Measurements from ENCODE around the gene APOA4.

Gene APOA4

GRCh38 chr11:116793772-116794097 lies 29.4 kb downstream of the APOA4 start:
- DNase-seq, result no peak
- Histone ChIP-seq H4K20me1 (ENCODE audit: insufficient read depth, low read length) (no peaks in the 10 kb centered on the region), H3K4me3 (ENCODE audit: low read depth in 1 of 2, low read length in 2 of 2) (no peak overlapping the region), H3K27me3 (ENCODE audit: insufficient read depth, low read length, poor library complexity) (no peaks in the 10 kb centered on the region), H3K79me2 (ENCODE audit: insufficient read depth, low read length) (no peaks in the 10 kb centered on the region), H3K36me3 (ENCODE audit: insufficient read depth, low read length) (no peaks in the 10 kb centered on the region), H3K9ac (ENCODE audit: low read depth, low read length) (no peak overlapping the region), H2AFZ (ENCODE audit: low read depth, low read length) (peak overlapping the region; percentile 49; the same call in 1 of the 2 replicates), H3K4me1 (ENCODE audit: insufficient read depth, low read length) (peaks cover 4% of the 10 kb centered on the region), H3K9me3 (ENCODE audit: insufficient read depth, low read length, severe bottlenecking) (no peaks in the 10 kb centered on the region), H3K4me2 (ENCODE audit: insufficient read depth, low read length) (no peak overlapping the region), H3K27ac (ENCODE audit: low read length) (no peak overlapping the region)
- TF ChIP-seq CTCF (IDR thresholded peaks at IDR 0.05; ENCODE audit: borderline replicate concordance, extremely low read depth, low read length, poor library complexity, severe bottlenecking), result no peak
- ATAC-seq (ENCODE audit: insufficient read depth, low read depth), result no peak

GRCh38 chr11:116792869-116793771 lies 30.0 kb downstream of the APOA4 start:
- H3K9ac ChIP-seq (ENCODE audit: low read depth, low read length), result no peak overlapping the region
- H3K4me2 ChIP-seq (ENCODE audit: insufficient read depth, low read length), result no peak overlapping the region
- no peaks in the 10 kb centered on the region for H3K9me3 ChIP-seq (ENCODE audit: insufficient read depth, low read length, severe bottlenecking)
- DNase-seq (no peak), ATAC-seq (ENCODE audit: insufficient read depth, low read depth) (no peak)
- TF ChIP-seq CTCF (IDR thresholded peaks at IDR 0.05; ENCODE audit: borderline replicate concordance, extremely low read depth, low read length, poor library complexity, severe bottlenecking) (no peak), EZH2 (IDR thresholded peaks at IDR 0.05; ENCODE audit: borderline replicate concordance, low read depth, low read length, severe bottlenecking) (no peak)
- peaks cover 10% of the 10 kb centered on the region for H3K4me1 ChIP-seq (ENCODE audit: insufficient read depth, low read length)
- peak overlapping the region; percentile 49; the same call in 1 of the 2 replicates for H2AFZ ChIP-seq (ENCODE audit: low read depth, low read length)
- no peaks in the 10 kb centered on the region for H3K36me3 ChIP-seq (ENCODE audit: insufficient read depth, low read length)
- no peak overlapping the region for H3K27ac ChIP-seq (ENCODE audit: low read length)
- no peaks in the 10 kb centered on the region for H4K20me1 ChIP-seq (ENCODE audit: insufficient read depth, low read length)
- H3K79me2 ChIP-seq (ENCODE audit: insufficient read depth, low read length), result no peaks in the 10 kb centered on the region; the same call in 1 of the 2 replicates
- H3K27me3 ChIP-seq (ENCODE audit: insufficient read depth, low read length, poor library complexity), result no peaks in the 10 kb centered on the region
- H3K4me3 ChIP-seq (ENCODE audit: low read depth in 1 of 2, low read length in 2 of 2), result no peak overlapping the region

- DNase-seq (no peak), ATAC-seq (ENCODE audit: insufficient read depth, low read depth) (no peak)
- H3K4me1 ChIP-seq (ENCODE audit: insufficient read depth, low read length), result peaks cover 13% of the 10 kb centered on the region
- H4K20me1 ChIP-seq (ENCODE audit: insufficient read depth, low read length), result no peaks in the 10 kb centered on the region
- TF ChIP-seq CTCF (IDR thresholded peaks at IDR 0.05; ENCODE audit: borderline replicate concordance, extremely low read depth, low read length, poor library complexity, severe bottlenecking), result no peak
- TF ChIP-seq EZH2 (IDR thresholded peaks at IDR 0.05; ENCODE audit: borderline replicate concordance, low read depth, low read length, severe bottlenecking), result no peak
- peaks cover 5% of the 10 kb centered on the region for H3K79me2 ChIP-seq (ENCODE audit: insufficient read depth, low read length)
- H3K27ac ChIP-seq (ENCODE audit: low read length), result no peak overlapping the region
- H3K36me3 ChIP-seq (ENCODE audit: insufficient read depth, low read length), result no peaks in the 10 kb centered on the region
- no peak overlapping the region for H3K4me2 ChIP-seq (ENCODE audit: insufficient read depth, low read length)
- no peak overlapping the region for H3K9ac ChIP-seq (ENCODE audit: low read depth, low read length)
- no peaks in the 10 kb centered on the region for H3K9me3 ChIP-seq (ENCODE audit: insufficient read depth, low read length, severe bottlenecking)
- H3K27me3 ChIP-seq (ENCODE audit: insufficient read depth, low read length, poor library complexity), result no peaks in the 10 kb centered on the region
- no peak overlapping the region for H2AFZ ChIP-seq (ENCODE audit: low read depth, low read length)
- H3K4me3 ChIP-seq (ENCODE audit: low read depth in 1 of 2, low read length in 2 of 2), result no peak overlapping the region
These were observed 30.8 kb downstream of the APOA4 start for GRCh38 chr11:116792144-116792868.

Data from DND-41 (cell line).